Measurements from ENCODE around the gene ABCD1. TPM values are rescaled to one million over a fixed set of nuclear protein-coding genes. Genes with fewer than 3 reads are reported as not detected.

ABCD1 gene
- total and polyA plus RNA-seq, 9 of the 15 experiments (the other 6 are each of a cell fraction or from before 2014, with no cell fraction given): 0.07 to 6.9 (median 2.2) TPM

DNA sequence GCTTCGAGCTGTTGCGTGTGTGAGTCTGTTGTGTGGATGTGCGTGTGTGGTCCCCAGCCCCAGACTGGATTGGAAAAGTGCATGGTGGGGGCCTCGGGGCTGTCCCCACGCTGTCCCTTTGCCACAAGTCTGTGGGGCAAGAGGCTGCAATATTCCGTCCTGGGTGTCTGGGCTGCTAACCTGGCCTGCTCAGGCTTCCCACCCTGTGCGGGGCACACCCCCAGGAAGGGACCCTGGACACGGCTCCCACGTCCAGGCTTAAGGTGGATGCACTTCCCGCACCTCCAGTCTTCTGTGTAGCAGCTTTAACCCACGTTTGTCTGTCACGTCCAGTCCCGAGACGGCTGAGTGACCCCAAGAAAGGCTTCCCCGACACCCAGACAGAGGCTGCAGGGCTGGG lies 28.6 kb upstream of the ABCD1 start:
- H3K9me1 ChIP-seq (ENCODE audit: control insufficient read depth, insufficient read depth, low read length): peaks cover 4% of the 10 kb centered on the region
- no peak overlapping the region for H2AFZ ChIP-seq (ENCODE audit: low read depth, low read length)
- no peaks in the 10 kb centered on the region for H3K27me3 ChIP-seq (ENCODE audit: control insufficient read depth in 2 of 2, insufficient read depth in 2 of 2, low read length in 2 of 2)
- intact Hi-C loops (cut with micrococcal nuclease) (no loop called here), in situ Hi-C loops (cut with MboI) (no loop called here)
- no peaks in the 10 kb centered on the region for H3K9me3 ChIP-seq (replicated peaks; ENCODE audit: control insufficient read depth, insufficient read depth, low read depth, low read length)
- peaks cover 0 to 45% of the 10 kb centered on the region in 2 experiments; a peak in 3 of 5 replicates for H3K4me1 ChIP-seq (replicated peaks in 1 of 2; ENCODE audit: control insufficient read depth in 2 of 2, insufficient read depth in 2 of 2, low read length in 2 of 2)
- 85% methylated on average over 14 of the region's 15 CpGs for WGBS (ENCODE audit: insufficient coverage, low coverage, missing lambda C conversion rate)
- peak; percentile 2; the same call in 1 of the 3 replicates for ATAC-seq
- no peak overlapping the region for H3K27ac ChIP-seq (ENCODE audit: extremely low read depth, low read depth, low read length)
- H3K9ac ChIP-seq (ENCODE audit: insufficient read depth in 1 of 2, low read depth in 2 of 2, low read length in 2 of 2): no peak overlapping the region; a peak in 1 of 4 replicates
- ChIA-PET POLR2A (interaction anchor here (1.6 kb wide), 1 partner anchor 12 kb away, joined by 4 read pairs; no protein-coding TSS in a partner anchor), CTCF (ENCODE audit: low intra/inter-chr PET ratio) (no interaction called here)
- H3K4me3 ChIP-seq: no peak overlapping the region
- no peak for FAIRE-seq
- TSS peak; percentile 29 for BruUV-seq (replicated peaks)
- peaks cover 5% of the 10 kb centered on the region; the same call in 1 of the 2 replicates for H4K20me1 ChIP-seq (replicated peaks; ENCODE audit: control insufficient read depth, insufficient read depth, low read length)
- no peak overlapping the region for H3K4me2 ChIP-seq (ENCODE audit: insufficient read depth, low read length)
- peaks cover 63% of the 10 kb centered on the region; the same call in 1 of the 3 replicates for H3K36me3 ChIP-seq (ENCODE audit: control insufficient read depth, insufficient read depth, low read length)
- no peak for DNase-seq (ENCODE audit: extremely low read depth in 1 of 4, low spot score in 3 of 4)
- H3K79me2 ChIP-seq (ENCODE audit: control insufficient read depth, insufficient read depth, low read length): peaks cover 11% of the 10 kb centered on the region; the same call in 2 of the 3 replicates
- no peak for TF ChIP-seq DIDO1 (tag; IDR thresholded peaks at IDR 0.05; ENCODE audit: low read depth)
- TF ChIP-seq ZC3H11A (IDR thresholded peaks at IDR 0.05; ENCODE audit: low read depth, low read length): no peak
- no peak for TF ChIP-seq SMAD2 (IDR thresholded peaks at IDR 0.05; ENCODE audit: low read depth, low read length)
- no peak for TF ChIP-seq MEF2A (IDR thresholded peaks at IDR 0.05; ENCODE audit: control insufficient read depth, low read depth, low read length)
- no peak for TF ChIP-seq ZBTB34 (CRISPR knock-in tag; IDR thresholded peaks at IDR 0.05)
- TF ChIP-seq SREBF1 (IDR thresholded peaks at IDR 0.05; ENCODE audit: borderline replicate concordance, low read depth, low read length): no peak
- TF ChIP-seq, protein P1, sequence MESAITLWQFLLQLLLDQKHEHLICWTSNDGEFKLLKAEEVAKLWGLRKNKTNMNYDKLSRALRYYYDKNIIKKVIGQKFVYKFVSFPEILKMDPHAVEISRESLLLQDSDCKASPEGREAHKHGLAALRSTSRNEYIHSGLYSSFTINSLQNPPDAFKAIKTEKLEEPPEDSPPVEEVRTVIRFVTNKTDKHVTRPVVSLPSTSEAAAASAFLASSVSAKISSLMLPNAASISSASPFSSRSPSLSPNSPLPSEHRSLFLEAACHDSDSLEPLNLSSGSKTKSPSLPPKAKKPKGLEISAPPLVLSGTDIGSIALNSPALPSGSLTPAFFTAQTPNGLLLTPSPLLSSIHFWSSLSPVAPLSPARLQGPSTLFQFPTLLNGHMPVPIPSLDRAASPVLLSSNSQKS (CRISPR knock-in tag; IDR thresholded peaks at IDR 0.05): no peak
- no peak for TF ChIP-seq SREBF2 (CRISPR knock-in tag; IDR thresholded peaks at IDR 0.05)
- TF ChIP-seq SRSF9 (IDR thresholded peaks at IDR 0.05; ENCODE audit: borderline replicate concordance, low read depth, low read length): no peak
- no peak for TF ChIP-seq ZNF184 (CRISPR knock-in tag; IDR thresholded peaks at IDR 0.05)
- 0 out of 2 replicates have a peak, but pooled peaks have one; percentile 1 for TF ChIP-seq POLR2AphosphoS5 (IDR thresholded peaks at IDR 0.05; ENCODE audit: control insufficient read depth, insufficient read depth, low read depth, low read length)
- no peak for TF ChIP-seq ZNF589 (CRISPR knock-in tag; IDR thresholded peaks at IDR 0.05; ENCODE audit: low read depth)
- TF ChIP-seq, protein P2, sequence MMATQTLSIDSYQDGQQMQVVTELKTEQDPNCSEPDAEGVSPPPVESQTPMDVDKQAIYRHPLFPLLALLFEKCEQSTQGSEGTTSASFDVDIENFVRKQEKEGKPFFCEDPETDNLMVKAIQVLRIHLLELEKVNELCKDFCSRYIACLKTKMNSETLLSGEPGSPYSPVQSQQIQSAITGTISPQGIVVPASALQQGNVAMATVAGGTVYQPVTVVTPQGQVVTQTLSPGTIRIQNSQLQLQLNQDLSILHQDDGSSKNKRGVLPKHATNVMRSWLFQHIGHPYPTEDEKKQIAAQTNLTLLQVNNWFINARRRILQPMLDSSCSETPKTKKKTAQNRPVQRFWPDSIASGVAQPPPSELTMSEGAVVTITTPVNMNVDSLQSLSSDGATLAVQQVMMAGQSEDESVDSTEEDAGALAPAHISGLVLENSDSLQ (IDR thresholded peaks at IDR 0.05): no peak
- TF ChIP-seq, protein P3, sequence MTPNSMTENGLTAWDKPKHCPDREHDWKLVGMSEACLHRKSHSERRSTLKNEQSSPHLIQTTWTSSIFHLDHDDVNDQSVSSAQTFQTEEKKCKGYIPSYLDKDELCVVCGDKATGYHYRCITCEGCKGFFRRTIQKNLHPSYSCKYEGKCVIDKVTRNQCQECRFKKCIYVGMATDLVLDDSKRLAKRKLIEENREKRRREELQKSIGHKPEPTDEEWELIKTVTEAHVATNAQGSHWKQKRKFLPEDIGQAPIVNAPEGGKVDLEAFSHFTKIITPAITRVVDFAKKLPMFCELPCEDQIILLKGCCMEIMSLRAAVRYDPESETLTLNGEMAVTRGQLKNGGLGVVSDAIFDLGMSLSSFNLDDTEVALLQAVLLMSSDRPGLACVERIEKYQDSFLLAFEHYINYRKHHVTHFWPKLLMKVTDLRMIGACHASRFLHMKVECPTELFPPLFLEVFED (CRISPR knock-in tag; conservative IDR thresholded peaks at IDR 0.05): no peak
- TF ChIP-seq ZC3H4 (CRISPR knock-in tag; IDR thresholded peaks at IDR 0.05; ENCODE audit: borderline replicate concordance): no peak
